Karpas-422 (cell line): ENCODE data around the gene C4BPA. TPM values are rescaled to one million over a fixed set of nuclear protein-coding genes. Genes with fewer than 3 reads are reported as not detected.

Experiments used
- DNase-seq: peaks from one replicate; pipeline ENCODE4 v3.0.0-alpha.2; 2015
- H2AFZ ChIP-seq: fragments of 200-600 bp; sonication (generic); 2 replicates; pipeline ENCODE4 v1.6.1; 2014; ENCODE audit warnings: antibody characterized with exemption, low read length, mixed read lengths
- H3K27ac ChIP-seq: fragments of 200-600 bp; sonication (generic); 2 replicates; pipeline ENCODE4 v1.5.1; 2014; ENCODE audit warnings: mild to moderate bottlenecking, low read length, moderate library complexity
- H3K27me3 ChIP-seq: fragments of 200-600 bp; sonication (generic); 2 replicates; pipeline ENCODE4 v1.6.1; 2014; ENCODE audit warnings: low read length, mixed read lengths
- H3K36me3 ChIP-seq: fragments of 200-600 bp; sonication (generic); 2 replicates; pipeline ENCODE4 v1.6.1; 2014; ENCODE audit warnings: low read length, mixed read lengths; ENCODE audit not compliant: insufficient read depth
- H3K4me1 ChIP-seq: fragments of 200-600 bp; sonication (generic); 2 replicates; pipeline ENCODE4 v1.6.1; 2014; ENCODE audit warnings: mild to moderate bottlenecking, low read length, mixed read lengths
- H3K4me2 ChIP-seq: fragments of 200-600 bp; sonication (generic); 2 replicates; pipeline ENCODE4 v1.6.1; 2014; ENCODE audit warnings: low read length, low read depth, mild to moderate bottlenecking; ENCODE audit not compliant: poor library complexity, severe bottlenecking
- H3K4me3 ChIP-seq: fragments of 200-600 bp; sonication (generic); 2 replicates; pipeline ENCODE4 v1.5.1; 2014; ENCODE audit warnings: mild to moderate bottlenecking, antibody characterized with exemption, low read length, mixed read lengths
- H3K79me2 ChIP-seq: fragments of 200-600 bp; sonication (generic); 2 replicates; pipeline ENCODE4 v1.6.1; 2014; ENCODE audit warnings: mild to moderate bottlenecking, low read length, mixed read lengths
- H3K9ac ChIP-seq: fragments of 200-600 bp; sonication (generic); 2 replicates; pipeline ENCODE4 v1.6.0; 2014; ENCODE audit warnings: low read length
- H3K9me2 ChIP-seq: fragments of 200-600 bp; sonication (generic), shearing (Covaris generic); replicated peaks from 2 replicates; pipeline ENCODE4 v1.6.0; 2014; ENCODE audit warnings: mild to moderate bottlenecking, low read length, moderate library complexity; ENCODE audit not compliant: insufficient read depth
- H3K9me3 ChIP-seq: fragments of 300-700, 200-600 bp; sonication (generic); 2 replicates; pipeline ENCODE4 v1.6.1; 2014; ENCODE audit warnings: low read length, mixed read lengths
- H4K20me1 ChIP-seq: fragments of 200-600 bp; sonication (generic); 2 replicates; pipeline ENCODE4 v1.6.1; 2014; ENCODE audit warnings: mild to moderate bottlenecking, antibody characterized with exemption, low read length, low read depth; ENCODE audit not compliant: insufficient read depth
- total RNA-seq: library from RNA; depleted of rRNA; stranded (reverse); fragments of >200 nt; shearing (Covaris generic); gene quantifications from 2 replicates; pipeline ENCODE4 v1.2.3, GENCODE V29; 2014; ENCODE audit warnings: low replicate concordance

Gene C4BPA
- total RNA-seq, 1 experiment from 2014 or later, result not detected

GRCh38 chr1:207089627-207090355, 14.2 kb upstream of the C4BPA start:
- Histone ChIP-seq H3K9me2 (no peaks in the 10 kb centered on the region), H3K9ac (no peak overlapping the region), H3K9me3 (no peaks in the 10 kb centered on the region), H3K36me3 (no peaks in the 10 kb centered on the region), H3K27me3 (no peaks in the 10 kb centered on the region), H3K4me2 (no peak overlapping the region), H4K20me1 (no peaks in the 10 kb centered on the region), H3K27ac (no peak overlapping the region), H3K4me3 (no peak overlapping the region), H3K79me2 (no peaks in the 10 kb centered on the region), H2AFZ (no peak overlapping the region), H3K4me1 (no peaks in the 10 kb centered on the region)
- DNase-seq, result no peak

GRCh38 chr1:207091200-207091908, 12.7 kb upstream of the C4BPA start:
- H3K9me3 ChIP-seq, result no peaks in the 10 kb centered on the region
- H3K4me2 ChIP-seq, result no peak overlapping the region
- no peak overlapping the region for H2AFZ ChIP-seq
- no peaks in the 10 kb centered on the region for H3K9me2 ChIP-seq
- H3K4me1 ChIP-seq, result no peaks in the 10 kb centered on the region
- H3K9ac ChIP-seq, result no peak overlapping the region
- DNase-seq, result no peak
- no peaks in the 10 kb centered on the region for H3K79me2 ChIP-seq
- no peaks in the 10 kb centered on the region for H3K27me3 ChIP-seq
- no peaks in the 10 kb centered on the region for H4K20me1 ChIP-seq
- no peak overlapping the region for H3K4me3 ChIP-seq
- H3K36me3 ChIP-seq, result no peaks in the 10 kb centered on the region
- H3K27ac ChIP-seq, result no peak overlapping the region

DNA sequence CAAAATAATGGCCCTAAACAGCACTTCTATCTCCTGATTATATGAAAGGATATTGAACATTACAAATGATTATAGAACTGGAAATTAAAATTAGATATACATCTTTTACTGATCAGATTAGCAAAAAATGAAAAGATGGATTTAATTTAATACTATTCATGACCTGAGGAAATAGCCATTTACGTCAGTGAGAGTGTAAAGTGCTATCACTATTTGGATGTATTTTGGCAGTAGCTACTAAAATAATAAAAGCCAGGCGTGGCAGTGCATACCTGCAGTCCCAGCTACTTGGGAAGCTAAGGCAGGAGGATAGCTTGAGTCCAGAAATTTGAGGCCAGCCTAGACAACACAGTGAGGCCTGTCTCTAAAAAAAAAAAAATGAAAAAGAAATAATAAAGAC, 10.1 kb upstream of the C4BPA start:
- H3K9me3 ChIP-seq, result no peaks in the 10 kb centered on the region
- H3K27ac ChIP-seq, result no peak overlapping the region
- no peak overlapping the region for H2AFZ ChIP-seq
- no peak for DNase-seq
- no peaks in the 10 kb centered on the region for H4K20me1 ChIP-seq
- H3K4me2 ChIP-seq, result no peak overlapping the region
- H3K4me3 ChIP-seq, result no peak overlapping the region
- H3K79me2 ChIP-seq, result no peaks in the 10 kb centered on the region
- no peaks in the 10 kb centered on the region for H3K4me1 ChIP-seq
- no peak overlapping the region for H3K9ac ChIP-seq
- H3K27me3 ChIP-seq, result no peaks in the 10 kb centered on the region
- H3K9me2 ChIP-seq, result no peaks in the 10 kb centered on the region
- no peaks in the 10 kb centered on the region for H3K36me3 ChIP-seq

- DNase-seq, result no peak
- H3K9ac ChIP-seq, result no peak overlapping the region
- no peaks in the 10 kb centered on the region for H3K27me3 ChIP-seq
- no peaks in the 10 kb centered on the region for H3K9me3 ChIP-seq
- H2AFZ ChIP-seq, result no peak overlapping the region
- H3K4me3 ChIP-seq, result no peak overlapping the region
- no peak overlapping the region for H3K27ac ChIP-seq
- no peaks in the 10 kb centered on the region for H3K36me3 ChIP-seq
- no peak overlapping the region for H3K4me2 ChIP-seq
- no peaks in the 10 kb centered on the region for H3K4me1 ChIP-seq
- H4K20me1 ChIP-seq, result no peaks in the 10 kb centered on the region
- H3K9me2 ChIP-seq, result no peaks in the 10 kb centered on the region
- H3K79me2 ChIP-seq, result no peaks in the 10 kb centered on the region
These were observed 6.1 kb upstream of the C4BPA start for GRCh38 chr1:207097871-207098324.

- H3K36me3 ChIP-seq, result no peaks in the 10 kb centered on the region
- H2AFZ ChIP-seq, result no peak overlapping the region
- no peak overlapping the region for H3K9ac ChIP-seq
- no peak for DNase-seq
- H4K20me1 ChIP-seq, result no peaks in the 10 kb centered on the region
- H3K27ac ChIP-seq, result no peak overlapping the region
- H3K4me2 ChIP-seq, result no peak overlapping the region
- H3K79me2 ChIP-seq, result no peaks in the 10 kb centered on the region
- no peaks in the 10 kb centered on the region for H3K9me3 ChIP-seq
- no peaks in the 10 kb centered on the region for H3K4me1 ChIP-seq
- no peaks in the 10 kb centered on the region for H3K9me2 ChIP-seq
- H3K4me3 ChIP-seq, result no peak overlapping the region
- H3K27me3 ChIP-seq, result no peaks in the 10 kb centered on the region
These were observed 2.3 kb upstream of the C4BPA start for GRCh38 chr1:207101720-207102119.

DNA sequence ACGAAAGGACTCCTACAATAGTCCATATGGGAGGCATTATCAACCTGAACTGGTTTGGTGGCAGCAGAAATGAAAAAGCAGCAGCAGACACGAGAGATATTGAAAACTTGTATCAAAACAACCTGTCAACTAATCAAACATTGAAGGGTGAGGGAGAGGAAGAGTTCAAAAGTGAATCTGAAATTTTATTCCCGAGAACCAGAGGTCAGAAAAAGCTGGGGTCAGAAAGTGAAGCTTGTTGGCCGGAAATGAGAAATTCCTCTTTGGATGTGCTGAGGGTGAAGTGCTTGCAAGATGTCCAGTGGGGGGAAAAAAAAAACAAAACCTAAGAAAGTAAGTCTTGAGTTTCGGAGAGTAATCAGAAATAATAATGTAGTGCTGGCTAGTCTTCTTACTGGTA, 1.9 kb upstream of the C4BPA start:
- Histone ChIP-seq H3K4me3 (no peak overlapping the region), H3K4me1 (no peaks in the 10 kb centered on the region), H2AFZ (no peak overlapping the region), H3K9ac (no peak overlapping the region), H3K9me2 (no peaks in the 10 kb centered on the region), H3K27me3 (no peaks in the 10 kb centered on the region), H3K79me2 (no peaks in the 10 kb centered on the region), H3K36me3 (no peaks in the 10 kb centered on the region), H4K20me1 (no peaks in the 10 kb centered on the region), H3K9me3 (no peaks in the 10 kb centered on the region), H3K27ac (no peak overlapping the region), H3K4me2 (no peak overlapping the region)
- DNase-seq, result no peak

DNA sequence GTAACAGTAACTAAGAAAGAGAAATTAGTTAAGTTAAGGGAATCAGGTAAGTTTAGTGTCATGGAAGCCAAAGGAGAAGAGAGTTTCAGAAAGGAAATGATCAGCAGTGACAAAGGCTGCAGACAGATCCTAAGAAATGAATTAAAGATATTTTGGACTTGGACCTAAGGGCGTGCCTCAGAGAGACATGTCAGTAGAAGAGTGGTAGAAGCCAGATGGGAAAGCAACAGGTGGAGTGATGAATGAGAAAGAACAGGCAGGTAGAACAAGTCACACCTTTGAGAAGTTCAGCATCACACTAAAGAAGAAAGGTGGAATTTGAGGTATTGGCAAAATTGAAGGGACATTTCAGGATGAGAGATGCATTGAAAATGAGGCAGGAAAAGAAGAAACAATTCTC, 1.4 kb upstream of the C4BPA start:
- DNase-seq, result no peak
- H3K4me2 ChIP-seq, result no peak overlapping the region
- H3K9me3 ChIP-seq, result no peaks in the 10 kb centered on the region
- no peaks in the 10 kb centered on the region for H3K4me1 ChIP-seq
- H3K27me3 ChIP-seq, result no peaks in the 10 kb centered on the region
- H3K9me2 ChIP-seq, result no peaks in the 10 kb centered on the region
- H3K79me2 ChIP-seq, result no peaks in the 10 kb centered on the region
- H3K27ac ChIP-seq, result no peak overlapping the region
- no peaks in the 10 kb centered on the region for H4K20me1 ChIP-seq
- H2AFZ ChIP-seq, result no peak overlapping the region
- H3K36me3 ChIP-seq, result no peaks in the 10 kb centered on the region
- no peak overlapping the region for H3K9ac ChIP-seq
- no peak overlapping the region for H3K4me3 ChIP-seq

DNA sequence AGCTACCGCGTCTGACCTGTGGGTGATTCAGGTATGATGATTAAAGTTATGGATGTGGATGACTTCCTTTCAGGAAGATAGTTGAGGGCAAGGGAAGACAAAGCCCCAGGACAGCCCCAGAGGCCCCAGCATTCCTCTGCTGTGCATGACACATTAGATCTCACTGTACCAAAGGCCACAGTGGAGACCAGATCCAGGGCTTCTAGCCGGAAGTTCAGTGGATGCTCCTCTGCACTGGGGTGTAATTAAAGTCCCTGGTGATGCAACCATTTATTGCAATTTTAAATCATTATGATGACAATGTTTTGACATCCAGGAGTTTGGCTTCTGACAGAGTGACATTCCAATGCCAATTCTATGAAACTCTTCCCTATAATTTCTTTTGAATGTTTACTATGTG, 5.0 kb downstream of the C4BPA start:
- H3K27ac ChIP-seq, result no peak overlapping the region
- H2AFZ ChIP-seq, result no peak overlapping the region
- DNase-seq, result no peak
- no peaks in the 10 kb centered on the region for H3K36me3 ChIP-seq
- H3K79me2 ChIP-seq, result no peaks in the 10 kb centered on the region
- H3K9ac ChIP-seq, result no peak overlapping the region
- no peak overlapping the region for H3K4me2 ChIP-seq
- no peaks in the 10 kb centered on the region for H3K9me2 ChIP-seq
- H3K27me3 ChIP-seq, result no peaks in the 10 kb centered on the region
- no peaks in the 10 kb centered on the region for H3K4me1 ChIP-seq
- H3K4me3 ChIP-seq, result no peak overlapping the region
- H3K9me3 ChIP-seq, result no peaks in the 10 kb centered on the region
- no peaks in the 10 kb centered on the region for H4K20me1 ChIP-seq
